ENCODE data around the gene TAF1A. TPM values are rescaled to one million over a fixed set of nuclear protein-coding genes. Genes with fewer than 3 reads are reported as not detected.

The TAF1A gene
- total and polyA plus RNA-seq, 4 donors = 1.1 to 5.2 (median 2.9) TPM

- no peaks in the 10 kb centered on the region for H3K4me1 ChIP-seq (ENCODE audit: control insufficient read depth in 4 of 4, insufficient read depth in 4 of 4, low read length in 3 of 4)
- H3K36me3 ChIP-seq (ENCODE audit: control insufficient read depth in 4 of 4, insufficient read depth in 3 of 4, low read depth in 1 of 4, low read length in 3 of 4) = no peaks in the 10 kb centered on the region
- peak in 1 of 2 donors; percentile 42 for TF ChIP-seq GABPA (IDR thresholded peaks at IDR 0.05 in 1 of 2, conservative IDR thresholded peaks at IDR 0.05 in 1 of 2)
- TF ChIP-seq EGR1 (IDR thresholded peaks at IDR 0.05; ENCODE audit: low read depth in 2 of 2) = no peak
- no peak overlapping the region for H3K9ac ChIP-seq (ENCODE audit: low read depth in 1 of 2, low read length in 2 of 2)
- whole genome bisulfite sequencing = 35% methylated on average over 1 of the region's 1 CpG
- no peaks in the 10 kb centered on the region for H3K9me3 ChIP-seq (ENCODE audit: control insufficient read depth in 4 of 4, low read length in 3 of 4)
- H3K27ac ChIP-seq (ENCODE audit: low read depth in 1 of 2, low read length in 2 of 2) = no peak overlapping the region
- H3K4me3 ChIP-seq (ENCODE audit: low read depth in 1 of 3, low read length in 3 of 3) = no peak overlapping the region
- H3K27me3 ChIP-seq (ENCODE audit: control insufficient read depth in 4 of 4, insufficient read depth in 4 of 4, low read length in 3 of 4) = no peaks in the 10 kb centered on the region
- DNase-seq (ENCODE audit: low spot score) = no peak
Observed at GRCh38 chr1:222600281-222600680, 10.5 kb upstream of the TAF1A start.

GRCh38 chr1:222596696-222597095, 7.0 kb upstream of the TAF1A start:
- H3K27ac ChIP-seq (ENCODE audit: low read depth in 1 of 2, low read length in 2 of 2) = no peak overlapping the region
- H3K4me3 ChIP-seq (ENCODE audit: low read depth in 1 of 3, low read length in 3 of 3) = no peak overlapping the region
- no peaks in the 10 kb centered on the region for H3K36me3 ChIP-seq (ENCODE audit: control insufficient read depth in 4 of 4, insufficient read depth in 3 of 4, low read depth in 1 of 4, low read length in 3 of 4)
- 93% methylated on average over 4 of the region's 4 CpGs for WGBS
- no peak for DNase-seq (ENCODE audit: low spot score)
- TF ChIP-seq HNF4G (IDR thresholded peaks at IDR 0.05) (no peak), TAF1 (conservative IDR thresholded peaks at IDR 0.05) (no peak), RAD21 (IDR thresholded peaks at IDR 0.05) (no peak), FOXA2 (IDR thresholded peaks at IDR 0.05) (no peak), CTCF (IDR thresholded peaks at IDR 0.05; ENCODE audit: low read depth, low read length, missing input control) (no peak), HNF4A (conservative IDR thresholded peaks at IDR 0.05) (no peak), REST (IDR thresholded peaks at IDR 0.05) (no peak), GABPA (IDR thresholded peaks at IDR 0.05 in 1 of 2, conservative IDR thresholded peaks at IDR 0.05 in 1 of 2) (no peak), ZBTB33 (IDR thresholded peaks at IDR 0.05) (no peak), MAX (IDR thresholded peaks at IDR 0.05) (no peak), NR2F2 (IDR thresholded peaks at IDR 0.05) (no peak), YY1 (IDR thresholded peaks at IDR 0.05) (no peak), FOXA1 (IDR thresholded peaks at IDR 0.05) (no peak)
- H3K9me3 ChIP-seq (ENCODE audit: control insufficient read depth in 4 of 4, low read length in 3 of 4) = no peaks in the 10 kb centered on the region
- no peaks in the 10 kb centered on the region for H3K27me3 ChIP-seq (ENCODE audit: control insufficient read depth in 4 of 4, insufficient read depth in 4 of 4, low read length in 3 of 4)
- H3K9ac ChIP-seq (ENCODE audit: low read depth in 1 of 2, low read length in 2 of 2) = no peak overlapping the region
- H3K4me1 ChIP-seq (ENCODE audit: control insufficient read depth in 4 of 4, insufficient read depth in 4 of 4, low read length in 3 of 4) = no peaks in the 10 kb centered on the region
